OCI-LY7 (cell line): Measurements from ENCODE around the gene TBX2. TPM values are rescaled to one million over a fixed set of nuclear protein-coding genes. Genes with fewer than 3 reads are reported as not detected.

Source experiments
- BruUV-seq: library from RNA; stranded (reverse); fragments of 400-500 nt; replicated peaks from 2 replicates; lab custom pipeline; 2021; lab: Mats Ljungman, UMichigan
- CTCF ChIA-PET: fragments of 300-600 bp; sonication (Branson Sonifier 250); formaldehyde crosslinking; loops from one replicate; lab custom pipeline; 2022; ENCODE audit warnings: antibody characterized with exemption; ENCODE audit not compliant: unreplicated experiment; lab: Charles Lee
- POLR2A ChIA-PET: fragments of 300-600 bp; sonication (Branson Sonifier 250); formaldehyde crosslinking; loops from one replicate; lab custom pipeline; 2022; ENCODE audit warnings: antibody characterized with exemption; lab: Charles Lee
- DNase-seq: peaks from one replicate; pipeline ENCODE4 v3.0.0-alpha.2; 2015; ENCODE audit warnings: low spot score
- H2AFZ ChIP-seq: fragments of 200-600 bp; sonication (generic), shearing (Covaris generic); 2 replicates; pipeline ENCODE4 v1.6.1; 2014; ENCODE audit warnings: mild to moderate bottlenecking, antibody characterized with exemption, low read length, moderate library complexity
- H3K27ac ChIP-seq: fragments of 200-600 bp; sonication (generic); 2 replicates; pipeline ENCODE4 v1.5.1; 2014; ENCODE audit warnings: mixed run types, low read depth, mild to moderate bottlenecking, moderate library complexity, low read length, inconsistent platforms; ENCODE audit not compliant: poor library complexity, severe bottlenecking
- H3K36me3 ChIP-seq: fragments of 200-600 bp; sonication (generic); 2 replicates; pipeline ENCODE4 v1.6.1; 2014; ENCODE audit warnings: mild to moderate bottlenecking, antibody characterized with exemption, low read length, moderate library complexity, mixed read lengths; ENCODE audit not compliant: insufficient read depth
- H3K4me1 ChIP-seq: fragments of 200-600 bp; sonication (generic); 2 replicates; pipeline ENCODE4 v1.5.1; 2014; ENCODE audit warnings: mild to moderate bottlenecking, low read length; ENCODE audit not compliant: insufficient read depth, poor library complexity, severe bottlenecking
- H3K4me2 ChIP-seq: fragments of 200-600 bp; sonication (generic); 2 replicates; pipeline ENCODE4 v1.6.1; 2014; ENCODE audit warnings: mild to moderate bottlenecking, low read length
- H3K4me3 ChIP-seq: fragments of 200-600 bp; sonication (generic); 2 replicates; pipeline ENCODE4 v1.5.1; 2014; ENCODE audit warnings: mild to moderate bottlenecking, low read depth, low read length; ENCODE audit not compliant: poor library complexity, severe bottlenecking
- H3K79me2 ChIP-seq: fragments of 200-600 bp; sonication (generic); 2 replicates; pipeline ENCODE4 v1.6.1; 2016; ENCODE audit warnings: low read depth, mild to moderate bottlenecking, low read length, moderate library complexity, mixed read lengths; ENCODE audit not compliant: insufficient read depth
- H3K9me2 ChIP-seq: fragments of 200-600 bp; sonication (generic); 2 replicates; pipeline ENCODE4 v1.6.1; 2016; ENCODE audit warnings: mild to moderate bottlenecking, low read length, mixed read lengths; ENCODE audit not compliant: insufficient read depth
- H3K9me3 ChIP-seq: fragments of 200-600 bp; sonication (generic); 2 replicates; pipeline ENCODE4 v1.6.1; 2014; ENCODE audit warnings: mild to moderate bottlenecking, mixed run types, low read length, mixed read lengths
- H4K20me1 ChIP-seq: fragments of 200-600 bp; sonication (generic); 2 replicates; pipeline ENCODE4 v1.6.1; 2014; ENCODE audit warnings: mild to moderate bottlenecking, antibody characterized with exemption, low read length, moderate library complexity, mixed read lengths; ENCODE audit not compliant: insufficient read depth
- CTCF ChIP-seq: fragments of 200-600 bp; sonication (generic); conservative IDR thresholded peaks from 2 replicates; pipeline ENCODE4 v1.5.1; 2014; ENCODE audit warnings: mild to moderate bottlenecking, antibody characterized with exemption, low read length, moderate library complexity, mixed read lengths
- EZH2phosphoT487 ChIP-seq: fragments of 200-600 bp; sonication (generic); IDR thresholded peaks from 2 replicates; pipeline ENCODE4 v1.6.1; 2018; ENCODE audit warnings: low read depth, borderline replicate concordance, mild to moderate bottlenecking, mixed run types, antibody characterized with exemption, low read length, moderate library complexity, mixed read lengths
- intact Hi-C: fragments of 100-400 bp; cut with micrococcal nuclease; formaldehyde crosslinking; loops from one replicate; pipeline ENCODE4 v1.10.0; 2022; ENCODE audit not compliant: unreplicated experiment
- total RNA-seq, 2 experiments: library from RNA; depleted of rRNA in 1 of 2; stranded (reverse); fragments of >200 nt in 1 of 2; shearing (Covaris generic) in 1 of 2; gene quantifications; 2 replicates each; pipeline ENCODE4 v1.2.3, GENCODE V29; 2014 to 2022

Gene TBX2
- total RNA-seq, 2 experiments from 2014 or later, result not detected

- ChIA-PET CTCF (no interaction called here), POLR2A (no interaction called here)
- Histone ChIP-seq H3K9me3 (no peaks in the 10 kb centered on the region), H3K36me3 (no peaks in the 10 kb centered on the region), H3K79me2 (no peaks in the 10 kb centered on the region), H3K4me3 (no peak overlapping the region), H3K4me2 (no peak overlapping the region), H3K27ac (no peak overlapping the region), H2AFZ (no peak overlapping the region), H3K4me1 (no peaks in the 10 kb centered on the region), H4K20me1 (no peaks in the 10 kb centered on the region), H3K9me2 (no peaks in the 10 kb centered on the region)
- BruUV-seq, result no TSS peak
- TF ChIP-seq EZH2phosphoT487 (no peak), CTCF (no peak)
- DNase-seq, result no peak
- intact Hi-C loops, result no loop called here
Observed at GRCh38 chr17:61423967-61424649, 24.5 kb downstream of the TBX2 start.

- H3K4me1 ChIP-seq, result no peaks in the 10 kb centered on the region
- no TSS peak for BruUV-seq
- no peak overlapping the region for H3K4me3 ChIP-seq
- intact Hi-C loops, result no loop called here
- DNase-seq, result no peak
- H3K36me3 ChIP-seq, result no peaks in the 10 kb centered on the region
- no peaks in the 10 kb centered on the region for H3K9me2 ChIP-seq
- TF ChIP-seq CTCF (peak; percentile 31; the same call in 1 of the 2 replicates), EZH2phosphoT487 (no peak)
- H3K4me2 ChIP-seq, result no peak overlapping the region
- ChIA-PET CTCF (no interaction called here), POLR2A (interaction anchor here (0.6 to 0.7 kb wide), 2 partner anchors 18 to 800 kb away, joined by 3 read pairs; no protein-coding TSS in a partner anchor)
- H4K20me1 ChIP-seq, result no peaks in the 10 kb centered on the region
- H3K9me3 ChIP-seq, result no peaks in the 10 kb centered on the region
- no peak overlapping the region for H3K27ac ChIP-seq
- H2AFZ ChIP-seq, result no peak overlapping the region
- H3K79me2 ChIP-seq, result no peaks in the 10 kb centered on the region
Observed at GRCh38 chr17:61425682-61426481, 26.2 kb downstream of the TBX2 start.
